ENCODE measurements around the gene GREB1. TPM values are rescaled to one million over a fixed set of nuclear protein-coding genes. Genes with fewer than 3 reads are reported as not detected.

GREB1 gene
- total and polyA plus RNA-seq, 2 of the 13 experiments (the other 11 are each of a cell fraction or from before 2014, with no cell fraction given): 31.3 to 61.2 TPM

GRCh38 chr2:11505652-11506610 is 27.9 kb upstream of the GREB1 start (continued):
- no peak for TF ChIP-seq KIAA2018 (CRISPR knock-in tag; IDR thresholded peaks at IDR 0.05; ENCODE audit: borderline replicate concordance)
- no peak for TF ChIP-seq ZNF142 (CRISPR knock-in tag; IDR thresholded peaks at IDR 0.05)
- peak; percentile 55; the same call in 1 of the 2 replicates for TF ChIP-seq SP5 (CRISPR knock-in tag; IDR thresholded peaks at IDR 0.05; ENCODE audit: borderline replicate concordance, low read depth)
- TF ChIP-seq HNF1B (CRISPR knock-in tag; IDR thresholded peaks at IDR 0.05): peak; percentile 98
- TF ChIP-seq YEATS4 (CRISPR knock-in tag; IDR thresholded peaks at IDR 0.05; ENCODE audit: borderline replicate concordance): peak; percentile 31; the same call in 1 of the 2 replicates
- TF ChIP-seq TIGD3 (CRISPR knock-in tag; IDR thresholded peaks at IDR 0.05; ENCODE audit: borderline replicate concordance): no peak
- TF ChIP-seq ZNF720 (CRISPR knock-in tag; IDR thresholded peaks at IDR 0.05): no peak
- TF ChIP-seq ZNF414 (CRISPR knock-in tag; IDR thresholded peaks at IDR 0.05): peak; percentile 34; the same call in 1 of the 2 replicates

All from HepG2 (cell line).